C4-2B (cell line): ENCODE measurements around the gene SNTG2.

Experiments used
- H3K27ac ChIP-seq: fragments of 450-650 bp; 2 replicates; pipeline ENCODE4 v1.5.1; 2017
- ZFX ChIP-seq: fragments of 450-650 bp; IDR thresholded peaks from 2 replicates; pipeline ENCODE4 v1.6.1; 2017
- TF ChIP-seq, protein P1 (sequence below): fragments of 450-650 bp; conservative IDR thresholded peaks from 2 replicates; pipeline ENCODE4 v1.5.1; 2017; ENCODE audit warnings: mild to moderate bottlenecking

The SNTG2 gene

DNA sequence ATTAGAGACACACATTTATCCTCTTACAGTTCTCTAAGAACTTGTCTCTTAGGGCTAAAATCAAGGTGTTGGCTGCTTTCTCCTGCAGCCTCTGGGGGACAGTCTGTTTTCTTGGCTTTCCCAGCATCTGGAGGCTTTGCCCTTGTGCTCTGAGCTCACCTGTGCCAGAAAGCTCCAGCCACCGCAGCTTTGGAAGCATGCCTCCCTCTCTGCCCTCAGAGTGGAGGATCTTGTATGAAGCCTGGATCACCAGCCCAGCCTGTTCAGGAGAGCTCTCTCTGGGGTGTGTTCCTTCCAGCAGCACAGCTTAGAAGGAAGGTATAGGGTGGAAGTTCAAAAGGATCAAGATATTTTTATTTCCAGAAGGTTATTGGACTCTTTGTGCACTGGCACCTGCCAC, 409.5 kb downstream of the SNTG2 start:
- H3K27ac ChIP-seq: no peak overlapping the region
- no peak for TF ChIP-seq ZFX
- TF ChIP-seq, protein P1, sequence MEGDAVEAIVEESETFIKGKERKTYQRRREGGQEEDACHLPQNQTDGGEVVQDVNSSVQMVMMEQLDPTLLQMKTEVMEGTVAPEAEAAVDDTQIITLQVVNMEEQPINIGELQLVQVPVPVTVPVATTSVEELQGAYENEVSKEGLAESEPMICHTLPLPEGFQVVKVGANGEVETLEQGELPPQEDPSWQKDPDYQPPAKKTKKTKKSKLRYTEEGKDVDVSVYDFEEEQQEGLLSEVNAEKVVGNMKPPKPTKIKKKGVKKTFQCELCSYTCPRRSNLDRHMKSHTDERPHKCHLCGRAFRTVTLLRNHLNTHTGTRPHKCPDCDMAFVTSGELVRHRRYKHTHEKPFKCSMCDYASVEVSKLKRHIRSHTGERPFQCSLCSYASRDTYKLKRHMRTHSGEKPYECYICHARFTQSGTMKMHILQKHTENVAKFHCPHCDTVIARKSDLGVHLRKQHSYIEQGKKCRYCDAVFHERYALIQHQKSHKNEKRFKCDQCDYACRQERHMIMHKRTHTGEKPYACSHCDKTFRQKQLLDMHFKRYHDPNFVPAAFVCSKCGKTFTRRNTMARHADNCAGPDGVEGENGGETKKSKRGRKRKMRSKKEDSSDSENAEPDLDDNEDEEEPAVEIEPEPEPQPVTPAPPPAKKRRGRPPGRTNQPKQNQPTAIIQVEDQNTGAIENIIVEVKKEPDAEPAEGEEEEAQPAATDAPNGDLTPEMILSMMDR: no peak

DNA sequence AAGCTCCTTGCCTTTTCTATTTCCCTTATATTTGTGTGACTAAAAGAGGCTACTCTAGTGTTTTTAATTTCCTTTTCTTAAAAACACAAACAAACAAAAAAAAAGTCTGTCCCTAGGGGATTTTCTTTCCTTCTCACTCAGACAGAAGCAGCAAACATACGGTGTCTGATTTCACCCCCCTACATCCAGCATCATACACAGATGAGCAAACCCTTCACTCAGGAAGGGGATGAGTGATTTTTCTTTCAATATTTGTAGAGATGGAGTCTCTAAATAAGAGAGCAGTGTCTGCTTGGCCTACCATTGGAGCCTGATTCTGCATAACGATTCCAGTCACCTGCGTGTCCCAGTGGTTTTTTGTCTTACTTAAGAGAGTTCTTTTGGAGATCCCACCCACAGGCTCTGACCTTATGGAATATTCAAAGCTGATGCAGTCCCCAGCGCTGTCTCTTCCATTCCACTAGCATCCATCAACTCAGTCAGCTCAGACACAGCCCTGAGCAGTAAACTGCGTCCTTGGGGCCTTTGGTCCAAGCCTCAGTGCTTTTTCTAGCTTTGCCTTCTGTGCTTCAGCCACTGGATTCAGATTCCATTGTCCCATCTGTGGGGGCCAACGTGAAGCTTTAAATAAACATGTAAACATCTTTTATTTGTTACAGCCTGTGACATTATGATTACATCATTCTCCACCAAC, 410.1 kb downstream of the SNTG2 start:
- no peak overlapping the region for H3K27ac ChIP-seq
- TF ChIP-seq ZFX: no peak
- TF ChIP-seq, protein P1: no peak

DNA sequence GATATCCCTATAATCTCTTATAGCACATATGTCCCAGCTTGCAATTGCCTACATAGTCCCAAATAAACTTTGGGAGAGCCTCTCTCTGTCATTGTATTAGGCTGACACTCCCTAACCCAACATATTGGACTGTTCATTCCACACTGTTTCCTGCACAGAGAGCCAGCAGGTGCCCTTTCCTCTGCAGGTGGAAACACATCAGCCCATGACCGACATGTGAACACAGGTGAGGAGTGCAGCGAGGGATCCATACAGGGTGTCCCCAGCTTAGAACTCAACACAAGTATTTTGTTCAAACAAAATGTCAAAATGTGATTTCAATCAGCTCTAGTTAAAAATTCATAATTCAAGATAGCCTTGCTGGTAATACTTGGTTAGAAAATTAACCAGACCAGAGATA, 412.7 kb downstream of the SNTG2 start:
- no peak for TF ChIP-seq ZFX
- TF ChIP-seq, protein P1: no peak
- H3K27ac ChIP-seq: no peak overlapping the region

DNA sequence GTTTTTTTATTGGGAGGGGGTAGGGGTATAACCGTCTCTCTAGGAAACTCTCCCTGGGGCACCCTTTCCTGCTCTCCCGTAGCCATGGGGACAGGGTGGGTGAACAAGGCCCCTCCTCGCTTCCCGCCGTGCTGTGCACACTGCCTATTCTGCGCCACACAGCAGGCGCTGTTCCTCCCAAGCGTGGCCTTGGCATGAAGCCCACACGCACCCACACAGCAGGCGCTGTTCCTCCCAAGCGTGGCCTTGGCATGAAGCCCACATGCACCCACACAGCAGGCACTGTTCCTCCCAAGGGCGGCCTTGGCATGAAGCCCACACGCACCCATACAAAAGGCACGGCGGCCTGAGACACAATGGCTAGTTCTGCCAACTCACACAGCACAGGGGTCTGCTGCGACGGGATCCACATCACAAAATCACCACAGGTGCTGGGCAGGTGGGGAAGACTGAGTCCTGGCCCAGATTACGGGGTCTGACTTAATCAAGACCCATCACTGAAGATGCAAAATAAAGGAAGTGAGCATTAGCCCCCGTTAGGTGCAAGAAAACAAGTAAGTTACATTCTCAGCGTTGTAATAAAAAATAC, 416.0 kb downstream of the SNTG2 start:
- TF ChIP-seq, protein P1: no peak
- TF ChIP-seq ZFX: no peak
- no peak overlapping the region for H3K27ac ChIP-seq

DNA sequence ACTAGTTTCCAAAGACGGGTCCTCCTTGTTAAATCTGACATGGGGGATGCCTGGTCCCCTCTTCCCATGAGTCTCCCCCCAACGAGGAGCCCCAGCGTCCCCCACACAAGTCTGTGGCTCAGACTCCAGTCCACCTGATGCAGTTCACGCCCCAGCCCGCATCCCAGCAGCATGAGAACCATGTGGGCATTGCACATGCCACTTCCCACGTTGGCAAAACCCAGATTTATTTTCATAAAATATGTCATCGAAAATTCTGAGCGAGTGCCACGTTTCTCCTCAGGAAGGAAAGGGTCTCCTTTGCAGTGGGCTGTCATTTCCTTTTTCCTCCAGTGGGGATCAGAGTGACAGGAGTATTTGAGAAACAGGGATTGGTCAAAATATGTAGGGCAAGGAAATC, 417.0 kb downstream of the SNTG2 start:
- no peak for TF ChIP-seq ZFX
- TF ChIP-seq, protein P1: no peak
- H3K27ac ChIP-seq: no peak overlapping the region

DNA sequence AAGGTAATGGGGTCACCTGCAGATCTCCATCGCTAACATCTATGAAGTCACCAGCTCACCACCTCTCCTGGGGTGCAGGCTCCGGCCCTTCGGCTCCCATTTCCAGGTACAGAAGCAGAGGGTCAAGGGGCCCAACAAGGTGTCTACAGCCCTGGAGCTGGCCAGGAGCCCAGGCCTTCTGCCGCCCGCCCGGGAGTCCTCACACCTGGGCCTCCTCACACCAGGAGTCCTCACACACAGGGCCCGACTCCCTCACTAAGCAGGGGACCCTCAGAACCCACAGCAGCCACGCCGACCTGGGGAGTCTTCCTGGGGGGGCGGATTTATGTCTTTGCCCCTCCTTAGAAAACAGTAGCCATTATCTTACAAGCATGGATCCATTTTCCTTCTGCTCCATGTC, 419.3 kb downstream of the SNTG2 start:
- H3K27ac ChIP-seq: no peak overlapping the region
- TF ChIP-seq, protein P1: no peak
- TF ChIP-seq ZFX: no peak

DNA sequence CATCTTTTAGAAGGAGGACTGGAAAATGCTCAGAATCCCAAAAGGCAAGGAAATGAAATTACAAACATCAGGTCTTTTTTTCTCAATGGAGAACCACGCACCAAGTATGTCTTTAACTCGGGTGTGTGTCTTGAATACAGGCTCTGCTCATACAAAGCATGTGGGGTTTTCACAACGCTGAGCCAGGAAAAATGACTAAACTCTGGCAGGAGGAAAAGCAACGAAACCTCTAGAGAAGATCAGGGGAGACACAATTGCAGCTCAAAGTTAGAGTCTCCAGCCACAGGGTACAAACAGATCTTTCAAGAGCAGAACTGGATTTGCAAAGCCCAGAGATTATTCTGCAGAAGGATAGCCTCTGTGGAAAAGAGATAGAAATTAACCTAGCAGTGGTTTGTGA, 419.8 kb downstream of the SNTG2 start:
- no peak overlapping the region for H3K27ac ChIP-seq
- TF ChIP-seq ZFX: no peak
- TF ChIP-seq, protein P1: no peak
